HepG2 (cell line): Measurements from ENCODE around the gene GLB1L. TPM values are rescaled to one million over a fixed set of nuclear protein-coding genes. Genes with fewer than 3 reads are reported as not detected.
A peak's percentile ranks its signal among the peaks of the same experiment; 100 is the strongest.

Source experiments
- ATAC-seq: fragments of 200-7000 bp; cut with Tn5 transposase; 3 replicates; pipeline ENCODE4 v1.9.1; 2020; ENCODE audit warnings: mild to moderate bottlenecking, moderate library complexity
- BruUV-seq: library from RNA; stranded (reverse); fragments of 400-500 nt; replicated peaks from 2 replicates; lab custom pipeline; 2021; lab: Mats Ljungman, UMichigan
- CTCF ChIA-PET: fragments of 300-600 bp; formaldehyde crosslinking; extraction: SDS; loops from one replicate; lab custom pipeline; 2021; ENCODE audit warnings: low total read pairs, inconsistent platforms, low intra/inter-chr PET ratio; lab: Yijun Ruan, JAX
- POLR2A ChIA-PET: fragments of 350-600 bp; sonication (Branson Sonifier 250); formaldehyde crosslinking; loops from one replicate; lab custom pipeline; 2020; ENCODE audit warnings: antibody characterized with exemption, inconsistent platforms; lab: Yijun Ruan, JAX
- DNase-seq: peaks from one replicate; pipeline ENCODE4 v3.0.0-alpha.2; 2015; ENCODE audit warnings: low spot score
- FAIRE-seq: peaks from 3 replicates; lab custom pipeline; 2011; peaks lifted over from hg19 to GRCh38; lab: Jason Lieb, UNC
- H2AFZ ChIP-seq: one replicate; pipeline ENCODE4 v1.6.1; 2011; ENCODE audit warnings: low read length, inconsistent platforms
- H3K27ac ChIP-seq: fragments of 300-600 bp; 3 replicates; pipeline ENCODE4 v1.8.0; 2011; ENCODE audit warnings: mixed run types, mild to moderate bottlenecking, mixed read lengths, low read length, inconsistent platforms; ENCODE audit not compliant: insufficient read depth; ENCODE audit errors: extremely low read length
- H3K27me3 ChIP-seq, 2 experiments: fragments of 200-600 bp in 1 of 2; 2 replicates in 1 of 2; 3 replicates in 1 of 2; pipeline versions ENCODE4 v1.6.0 to v1.8.0; 2011; ENCODE audit warnings: low read length in 2 of 2, mild to moderate bottlenecking in 2 of 2, moderate library complexity in 2 of 2, inconsistent platforms in 1 of 2; ENCODE audit not compliant: insufficient read depth in 2 of 2, control insufficient read depth in 1 of 2
- H3K36me3 ChIP-seq, 2 experiments: fragments of 200-600 bp in 1 of 2; replicated peaks in 1 of 2; 2 replicates in 1 of 2; 3 replicates in 1 of 2; pipeline versions ENCODE4 v1.5.1 to v1.8.0; 2011; ENCODE audit warnings: low read length in 2 of 2, inconsistent platforms in 1 of 2; ENCODE audit not compliant: insufficient read depth in 2 of 2, control insufficient read depth in 1 of 2
- H3K4me1 ChIP-seq: 2 replicates; pipeline ENCODE4 v1.5.1; 2012; ENCODE audit warnings: low read length, inconsistent platforms; ENCODE audit not compliant: insufficient read depth
- H3K4me2 ChIP-seq: 2 replicates; pipeline ENCODE4 v1.6.0; 2011; ENCODE audit warnings: low read depth, low read length, inconsistent platforms
- H3K4me3 ChIP-seq, 3 experiments: fragments of 200-600 bp in 1 of 3; sonication (generic), shearing (Covaris generic) in 1 of 3; replicated peaks in 1 of 3; 2 replicates each; pipeline ENCODE4 v1.5.1; 2011 to 2016; ENCODE audit warnings: low read length in 3 of 3, inconsistent platforms in 2 of 3, low read depth in 2 of 3, mild to moderate bottlenecking in 2 of 3, control low read depth in 1 of 3, mixed read lengths in 1 of 3; ENCODE audit not compliant: insufficient read depth in 1 of 3
- H3K79me2 ChIP-seq: one replicate; pipeline ENCODE4 v1.6.1; 2011; ENCODE audit warnings: low read length, inconsistent platforms; ENCODE audit not compliant: insufficient read depth
- H3K9ac ChIP-seq: 2 replicates; pipeline ENCODE4 v1.6.0; 2011; ENCODE audit warnings: mild to moderate bottlenecking, low read depth, low read length, inconsistent platforms; ENCODE audit not compliant: insufficient read depth
- H3K9me3 ChIP-seq: 2 replicates; pipeline ENCODE4 v1.5.1; 2012; ENCODE audit warnings: mild to moderate bottlenecking, low read length
- H4K20me1 ChIP-seq: 2 replicates; pipeline ENCODE4 v1.6.0; 2011; ENCODE audit warnings: inconsistent platforms, mild to moderate bottlenecking, low read length, moderate library complexity; ENCODE audit not compliant: insufficient read depth
- ATF7 ChIP-seq, 2 experiments: fragments of 450-650 bp in 1 of 2; sonication (generic) in 1 of 2; formaldehyde crosslinking in 1 of 2; IDR thresholded peaks; 2 replicates each; pipeline versions ENCODE4 v1.4.0 to v1.6.1; 2016 to 2020; ENCODE audit warnings: antibody characterized with exemption in 1 of 2, mild to moderate bottlenecking in 1 of 2, missing genetic modification reagents in 1 of 2
- KDM5B ChIP-seq: sonication (generic); formaldehyde crosslinking; IDR thresholded peaks from 2 replicates; pipeline ENCODE4 v1.4.0; 2020; ENCODE audit warnings: missing genetic modification reagents, mild to moderate bottlenecking, borderline replicate concordance
- ZNF124 ChIP-seq: sonication (generic); formaldehyde crosslinking; IDR thresholded peaks from 2 replicates; pipeline ENCODE4 v1.4.0; 2020; ENCODE audit warnings: missing genetic modification reagents
- WGBS: methylation state at CpG from one replicate; pipeline ENCODE4 v1.1.6; 2017; ENCODE audit warnings: low lambda C conversion rate; 5-methylcytosine and 5-hydroxymethylcytosine counted together
- in situ Hi-C: cut with HindIII; loops from 2 replicates; pipeline ENCODE4 v1.10.0; 2017; ENCODE audit warnings: low pct_unique_long_range_greater_than_20kb; ENCODE audit not compliant: extremely low pct_ligation_motif_present
- intact Hi-C: fragments of 100-400 bp; cut with micrococcal nuclease; formaldehyde crosslinking; loops from one replicate; pipeline ENCODE4 v1.10.0; 2022; ENCODE audit not compliant: unreplicated experiment
- polyA plus RNA-seq, 8 experiments: library from polyadenylated mRNA; depleted of rRNA in 3 of 8; stranded (reverse) in 7 of 8; unstranded in 1 of 8; fragments of >200 nt; fragmentation: Illumina TruSeq in 4 of 8; extraction: Trizol in 4 of 8; gene quantifications; 2 replicates each; pipeline versions ENCODE4 v1.2.1 to v1.2.3, GENCODE V29; 2011 to 2016; ENCODE audit warnings: low read depth in 4 of 8, missing spikeins in 1 of 8, mixed read lengths in 1 of 8; ENCODE audit not compliant: insufficient read depth in 1 of 8
- total RNA-seq, 5 experiments: library from RNA; depleted of rRNA; stranded (reverse); fragments of >200 nt; fragmentation: Illumina TruSeq; extraction: Trizol; gene quantifications; 2 replicates each; pipeline ENCODE4 v1.2.3, GENCODE V29; 2016; ENCODE audit warnings: low read depth in 1 of 5
- TF ChIP-seq, protein P1 (sequence below): sonication (generic); formaldehyde crosslinking; IDR thresholded peaks from 2 replicates; pipeline ENCODE4 v1.9.0; 2022; ENCODE audit warnings: low read depth, missing genetic modification reagents
- TF ChIP-seq, protein P2 (sequence below): sonication (generic); formaldehyde crosslinking; IDR thresholded peaks from 2 replicates; pipeline ENCODE4 v1.4.0; 2020; ENCODE audit warnings: missing genetic modification reagents, borderline replicate concordance
- TF ChIP-seq, protein P3 (sequence below): sonication (generic); formaldehyde crosslinking; IDR thresholded peaks from 2 replicates; pipeline ENCODE4 v1.9.0; 2021; ENCODE audit warnings: missing genetic modification reagents, borderline replicate concordance
- TF ChIP-seq, protein P4 (sequence below): sonication (generic); formaldehyde crosslinking; IDR thresholded peaks from 2 replicates; pipeline ENCODE4 v1.4.0; 2020; ENCODE audit warnings: missing genetic modification reagents, borderline replicate concordance

GLB1L gene
- total and polyA plus RNA-seq, 2 of the 13 experiments (the other 11 are each of a cell fraction or from before 2014, with no cell fraction given): 6.8 to 7.3 TPM

DNA sequence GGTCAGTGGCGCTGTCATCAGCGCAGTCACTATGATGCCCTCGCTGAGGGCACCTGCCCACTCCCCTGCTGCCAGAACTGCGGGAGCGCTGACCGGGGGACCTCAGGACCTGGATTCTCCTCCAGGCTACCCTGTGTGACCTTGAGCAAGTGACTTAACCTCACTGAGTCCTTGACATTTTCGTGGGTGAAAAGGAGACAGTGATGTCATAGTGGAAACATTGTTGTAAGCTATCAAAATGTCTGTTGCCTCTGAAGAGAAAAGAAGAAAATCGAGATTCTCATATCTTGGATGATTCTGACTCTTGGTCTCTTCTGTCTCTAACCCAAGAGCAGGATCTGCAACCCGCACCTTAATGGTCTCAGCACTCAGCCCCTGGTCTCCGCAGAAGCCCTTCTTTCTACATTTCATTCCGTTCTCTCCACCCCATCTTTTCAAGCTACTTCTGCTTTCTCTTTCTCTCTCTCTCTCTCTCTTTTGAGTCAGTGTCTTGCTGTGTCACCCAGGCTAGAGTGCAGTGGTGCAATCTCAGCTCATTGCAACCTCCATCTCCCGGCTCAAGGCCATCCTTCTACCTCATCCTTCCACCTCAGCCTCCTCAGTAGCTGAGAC is 9.5 kb upstream of the GLB1L start (continued):
- TF ChIP-seq, protein P1, sequence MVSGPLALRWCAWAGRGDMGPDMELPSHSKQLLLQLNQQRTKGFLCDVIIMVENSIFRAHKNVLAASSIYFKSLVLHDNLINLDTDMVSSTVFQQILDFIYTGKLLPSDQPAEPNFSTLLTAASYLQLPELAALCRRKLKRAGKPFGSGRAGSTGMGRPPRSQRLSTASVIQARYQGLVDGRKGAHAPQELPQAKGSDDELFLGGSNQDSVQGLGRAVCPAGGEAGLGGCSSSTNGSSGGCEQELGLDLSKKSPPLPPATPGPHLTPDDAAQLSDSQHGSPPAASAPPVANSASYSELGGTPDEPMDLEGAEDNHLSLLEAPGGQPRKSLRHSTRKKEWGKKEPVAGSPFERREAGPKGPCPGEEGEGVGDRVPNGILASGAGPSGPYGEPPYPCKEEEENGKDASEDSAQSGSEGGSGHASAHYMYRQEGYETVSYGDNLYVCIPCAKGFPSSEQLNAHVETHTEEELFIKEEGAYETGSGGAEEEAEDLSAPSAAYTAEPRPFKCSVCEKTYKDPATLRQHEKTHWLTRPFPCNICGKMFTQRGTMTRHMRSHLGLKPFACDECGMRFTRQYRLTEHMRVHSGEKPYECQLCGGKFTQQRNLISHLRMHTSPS (CRISPR knock-in tag): peak; percentile 33; the same call in 1 of the 2 replicates

DNA sequence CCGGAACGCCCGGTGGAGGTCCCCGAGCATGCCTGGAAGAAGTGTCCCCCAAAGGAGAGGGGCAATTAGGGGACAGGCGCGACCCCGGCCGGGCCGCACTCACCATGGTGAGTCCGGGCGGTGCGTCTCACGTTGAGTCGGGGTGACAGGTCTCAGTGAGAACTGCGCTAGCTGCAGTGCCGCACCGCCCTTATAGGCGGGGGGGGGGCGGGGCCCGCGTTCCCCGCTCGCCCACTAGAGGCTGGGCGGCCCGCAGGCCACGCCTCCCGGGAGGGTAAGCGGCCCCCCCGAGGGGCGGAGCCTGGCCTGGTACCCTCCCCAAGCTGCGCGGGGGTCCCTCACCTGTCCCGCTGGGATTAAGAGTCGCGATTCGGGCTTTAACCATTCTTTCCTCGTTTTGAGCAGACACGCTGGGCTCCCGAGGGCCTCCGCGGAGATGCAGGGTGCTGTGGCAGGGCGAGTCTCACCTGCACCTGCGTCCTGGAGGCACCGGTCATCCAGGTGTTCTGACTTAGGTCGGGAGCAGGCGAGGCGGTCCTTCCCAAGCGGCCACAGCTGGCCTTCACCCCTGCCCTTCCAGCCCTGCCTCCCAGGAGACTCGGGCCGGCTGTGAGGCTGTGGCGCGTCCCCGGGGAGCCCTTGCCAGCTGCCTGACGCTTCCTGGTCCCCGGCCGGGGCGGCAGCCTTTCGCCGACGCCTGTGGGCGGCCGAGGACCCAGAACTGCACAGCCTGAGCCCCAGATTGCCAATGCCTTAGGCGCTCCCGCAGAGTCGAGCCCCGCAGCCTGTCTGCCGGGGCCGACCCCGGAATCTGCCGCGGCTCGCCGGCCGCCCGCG is 8.7 kb upstream of the GLB1L start, which contains the start of gene TUBA4A:
TSS of gene TUBA4A (minus strand) at position 166 of the 837 bp plus-strand sequence. CDS start at position 106, 60 bp downstream.
- Histone ChIP-seq H3K27me3 (peaks cover 2 to 40% of the 10 kb centered on the region in 2 experiments; a peak in 4 of 5 replicates), H3K4me1 (peaks cover 60% of the 10 kb centered on the region), H2AFZ (no peak within 1 kb of the TSS), H4K20me1 (no peaks in the 10 kb centered on the region), H3K9ac (peak within 1 kb of the TSS; percentile 46; the same call in 1 of the 2 replicates), H3K36me3 (no peaks in the 10 kb centered on the region), H3K79me2 (no peaks in the 10 kb centered on the region), H3K27ac (no peak within 1 kb of the TSS), H3K4me3 (peak within 1 kb of the TSS; percentile 62 to 83 (median 62)), H3K4me2 (peak within 1 kb of the TSS; percentile 99), H3K9me3 (no peaks in the 10 kb centered on the region)
- ATAC-seq (peak; percentile 62), DNase-seq (peak; percentile 58), FAIRE-seq (peak; percentile 63)
- in situ Hi-C loops: no loop called here
- BruUV-seq: no TSS peak
- ChIA-PET POLR2A (interaction anchor here (1.0 to 3.5 kb wide), 14 partner anchors 9 to 298 kb away, joined by 3 to 26 read pairs (median 6); partner anchors contain the start of genes CNPPD1, DNAJB2, GLB1L and STK16), CTCF (interaction anchor here (0.9 to 1.2 kb wide), 2 partner anchors 23 to 40 kb away, joined by 3 read pairs; no protein-coding TSS in a partner anchor)
- 0% methylated on average over 27 of the region's 76 CpGs for WGBS
- intact Hi-C loops: no loop called here
- no peak for TF ChIP-seq ZNF124 (CRISPR knock-in tag)
- TF ChIP-seq, protein P2, sequence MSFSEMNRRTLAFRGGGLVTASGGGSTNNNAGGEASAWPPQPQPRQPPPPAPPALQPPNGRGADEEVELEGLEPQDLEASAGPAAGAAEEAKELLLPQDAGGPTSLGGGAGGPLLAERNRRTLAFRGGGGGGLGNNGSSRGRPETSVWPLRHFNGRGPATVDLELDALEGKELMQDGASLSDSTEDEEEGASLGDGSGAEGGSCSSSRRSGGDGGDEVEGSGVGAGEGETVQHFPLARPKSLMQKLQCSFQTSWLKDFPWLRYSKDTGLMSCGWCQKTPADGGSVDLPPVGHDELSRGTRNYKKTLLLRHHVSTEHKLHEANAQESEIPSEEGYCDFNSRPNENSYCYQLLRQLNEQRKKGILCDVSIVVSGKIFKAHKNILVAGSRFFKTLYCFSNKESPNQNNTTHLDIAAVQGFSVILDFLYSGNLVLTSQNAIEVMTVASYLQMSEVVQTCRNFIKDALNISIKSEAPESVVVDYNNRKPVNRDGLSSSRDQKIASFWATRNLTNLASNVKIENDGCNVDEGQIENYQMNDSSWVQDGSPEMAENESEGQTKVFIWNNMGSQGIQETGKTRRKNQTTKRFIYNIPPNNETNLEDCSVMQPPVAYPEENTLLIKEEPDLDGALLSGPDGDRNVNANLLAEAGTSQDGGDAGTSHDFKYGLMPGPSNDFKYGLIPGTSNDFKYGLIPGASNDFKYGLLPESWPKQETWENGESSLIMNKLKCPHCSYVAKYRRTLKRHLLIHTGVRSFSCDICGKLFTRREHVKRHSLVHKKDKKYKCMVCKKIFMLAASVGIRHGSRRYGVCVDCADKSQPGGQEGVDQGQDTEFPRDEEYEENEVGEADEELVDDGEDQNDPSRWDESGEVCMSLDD (CRISPR knock-in tag): 0 out of 2 replicates have a peak, but pooled peaks have one; percentile 58
- no peak for TF ChIP-seq ATF7 (IDR thresholded peaks at IDR 0.05)
- TF ChIP-seq ATF7 (CRISPR knock-in tag; IDR thresholded peaks at IDR 0.05): no peak; the same call in 1 of the 2 replicates
- TF ChIP-seq, protein P3, sequence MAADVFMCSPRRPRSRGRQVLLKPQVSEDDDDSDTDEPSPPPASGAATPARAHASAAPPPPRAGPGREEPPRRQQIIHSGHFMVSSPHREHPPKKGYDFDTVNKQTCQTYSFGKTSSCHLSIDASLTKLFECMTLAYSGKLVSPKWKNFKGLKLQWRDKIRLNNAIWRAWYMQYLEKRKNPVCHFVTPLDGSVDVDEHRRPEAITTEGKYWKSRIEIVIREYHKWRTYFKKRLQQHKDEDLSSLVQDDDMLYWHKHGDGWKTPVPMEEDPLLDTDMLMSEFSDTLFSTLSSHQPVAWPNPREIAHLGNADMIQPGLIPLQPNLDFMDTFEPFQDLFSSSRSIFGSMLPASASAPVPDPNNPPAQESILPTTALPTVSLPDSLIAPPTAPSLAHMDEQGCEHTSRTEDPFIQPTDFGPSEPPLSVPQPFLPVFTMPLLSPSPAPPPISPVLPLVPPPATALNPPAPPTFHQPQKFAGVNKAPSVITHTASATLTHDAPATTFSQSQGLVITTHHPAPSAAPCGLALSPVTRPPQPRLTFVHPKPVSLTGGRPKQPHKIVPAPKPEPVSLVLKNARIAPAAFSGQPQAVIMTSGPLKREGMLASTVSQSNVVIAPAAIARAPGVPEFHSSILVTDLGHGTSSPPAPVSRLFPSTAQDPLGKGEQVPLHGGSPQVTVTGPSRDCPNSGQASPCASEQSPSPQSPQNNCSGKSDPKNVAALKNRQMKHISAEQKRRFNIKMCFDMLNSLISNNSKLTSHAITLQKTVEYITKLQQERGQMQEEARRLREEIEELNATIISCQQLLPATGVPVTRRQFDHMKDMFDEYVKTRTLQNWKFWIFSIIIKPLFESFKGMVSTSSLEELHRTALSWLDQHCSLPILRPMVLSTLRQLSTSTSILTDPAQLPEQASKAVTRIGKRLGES: no peak
- TF ChIP-seq, protein P4, sequence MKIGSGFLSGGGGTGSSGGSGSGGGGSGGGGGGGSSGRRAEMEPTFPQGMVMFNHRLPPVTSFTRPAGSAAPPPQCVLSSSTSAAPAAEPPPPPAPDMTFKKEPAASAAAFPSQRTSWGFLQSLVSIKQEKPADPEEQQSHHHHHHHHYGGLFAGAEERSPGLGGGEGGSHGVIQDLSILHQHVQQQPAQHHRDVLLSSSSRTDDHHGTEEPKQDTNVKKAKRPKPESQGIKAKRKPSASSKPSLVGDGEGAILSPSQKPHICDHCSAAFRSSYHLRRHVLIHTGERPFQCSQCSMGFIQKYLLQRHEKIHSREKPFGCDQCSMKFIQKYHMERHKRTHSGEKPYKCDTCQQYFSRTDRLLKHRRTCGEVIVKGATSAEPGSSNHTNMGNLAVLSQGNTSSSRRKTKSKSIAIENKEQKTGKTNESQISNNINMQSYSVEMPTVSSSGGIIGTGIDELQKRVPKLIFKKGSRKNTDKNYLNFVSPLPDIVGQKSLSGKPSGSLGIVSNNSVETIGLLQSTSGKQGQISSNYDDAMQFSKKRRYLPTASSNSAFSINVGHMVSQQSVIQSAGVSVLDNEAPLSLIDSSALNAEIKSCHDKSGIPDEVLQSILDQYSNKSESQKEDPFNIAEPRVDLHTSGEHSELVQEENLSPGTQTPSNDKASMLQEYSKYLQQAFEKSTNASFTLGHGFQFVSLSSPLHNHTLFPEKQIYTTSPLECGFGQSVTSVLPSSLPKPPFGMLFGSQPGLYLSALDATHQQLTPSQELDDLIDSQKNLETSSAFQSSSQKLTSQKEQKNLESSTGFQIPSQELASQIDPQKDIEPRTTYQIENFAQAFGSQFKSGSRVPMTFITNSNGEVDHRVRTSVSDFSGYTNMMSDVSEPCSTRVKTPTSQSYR (CRISPR knock-in tag): no peak
- peak; percentile 30 for TF ChIP-seq KDM5B
